MV-4-11 (cell line): Measurements from ENCODE around the gene RBM4B.
"Not testable (repeated sequence)": the region's sequence is repeated elsewhere in the genome, so short reads cannot be mapped to it uniquely, and the experiment has no call there.

ENCODE experiments used
- DNase-seq: peaks from one replicate; lab custom pipeline; 2025; lab: John Stamatoyannopoulos, UW

Gene RBM4B

DNA sequence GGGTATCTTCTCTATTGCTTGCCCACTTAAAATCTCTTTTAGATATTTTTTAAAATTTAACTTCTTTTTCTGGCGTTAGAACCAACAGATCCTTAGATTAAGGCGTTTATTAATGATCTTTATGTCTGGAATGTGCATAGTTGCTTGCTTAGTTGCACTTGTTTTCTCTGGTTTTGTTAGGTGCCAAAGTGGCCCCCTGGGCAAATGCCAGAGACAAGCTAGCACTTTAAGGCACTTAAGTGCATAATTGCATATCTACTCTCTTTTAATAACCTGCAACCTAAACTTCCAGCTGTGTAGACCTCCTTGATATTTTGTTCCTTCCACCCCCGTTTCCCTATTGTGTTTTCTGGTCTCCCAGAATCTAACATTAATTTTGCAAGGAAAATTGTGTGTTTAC lies 35.9 kb downstream of the RBM4B start:
- DNase-seq, result no peak

DNA sequence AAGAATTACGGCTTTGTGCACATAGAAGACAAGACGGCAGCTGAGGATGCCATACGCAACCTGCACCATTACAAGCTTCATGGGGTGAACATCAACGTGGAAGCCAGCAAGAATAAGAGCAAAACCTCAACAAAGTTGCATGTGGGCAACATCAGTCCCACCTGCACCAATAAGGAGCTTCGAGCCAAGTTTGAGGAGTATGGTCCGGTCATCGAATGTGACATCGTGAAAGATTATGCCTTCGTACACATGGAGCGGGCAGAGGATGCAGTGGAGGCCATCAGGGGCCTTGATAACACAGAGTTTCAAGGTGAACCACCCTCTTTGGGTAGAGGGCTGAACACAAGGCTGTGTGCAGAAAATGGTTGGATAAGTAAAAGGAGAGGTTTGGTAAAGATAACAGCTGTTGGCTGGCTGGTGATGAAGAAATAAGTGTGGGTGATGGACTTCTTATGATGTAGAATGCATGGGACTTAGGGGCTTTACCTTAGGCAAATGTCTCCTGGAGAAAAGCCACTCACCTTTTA lies 37.8 kb downstream of the RBM4B start:
- DNase-seq, result not testable (repeated sequence)

DNA sequence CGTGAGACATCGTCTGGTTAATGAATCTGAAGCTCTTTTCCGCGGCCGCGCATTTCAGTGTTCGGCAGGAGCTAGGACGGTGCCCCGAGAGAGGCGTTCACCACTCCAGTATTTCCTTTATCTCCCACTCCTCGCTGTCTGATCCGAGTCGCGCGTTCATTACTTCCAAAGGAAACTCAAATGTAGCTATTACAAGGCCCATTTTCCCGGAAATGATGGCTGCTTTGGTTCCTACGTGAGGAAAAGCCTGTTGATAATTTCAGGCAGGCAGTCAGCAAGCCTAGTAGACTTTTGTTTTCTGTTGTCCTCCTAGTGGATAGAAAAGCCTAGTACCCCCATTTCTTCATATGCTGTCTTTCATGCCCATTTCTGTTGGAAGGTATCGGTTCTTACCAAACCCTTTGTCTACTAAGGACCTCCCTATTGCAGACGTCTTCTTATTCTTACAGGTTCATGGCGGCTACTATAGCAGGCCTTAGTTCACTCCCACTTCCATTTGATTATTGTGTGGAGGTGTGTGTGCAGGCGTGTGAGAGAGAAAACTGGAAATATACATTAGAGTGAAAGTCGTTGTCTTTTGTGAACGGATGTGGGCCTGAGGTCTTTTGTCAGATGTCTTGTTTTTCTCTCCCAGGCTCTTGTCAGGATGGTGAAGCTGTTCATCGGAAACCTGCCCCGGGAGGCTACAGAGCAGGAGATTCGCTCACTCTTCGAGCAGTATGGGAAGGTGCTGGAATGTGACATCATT lies 38.4 kb downstream of the RBM4B start:
- peak; percentile 39 for DNase-seq

DNA sequence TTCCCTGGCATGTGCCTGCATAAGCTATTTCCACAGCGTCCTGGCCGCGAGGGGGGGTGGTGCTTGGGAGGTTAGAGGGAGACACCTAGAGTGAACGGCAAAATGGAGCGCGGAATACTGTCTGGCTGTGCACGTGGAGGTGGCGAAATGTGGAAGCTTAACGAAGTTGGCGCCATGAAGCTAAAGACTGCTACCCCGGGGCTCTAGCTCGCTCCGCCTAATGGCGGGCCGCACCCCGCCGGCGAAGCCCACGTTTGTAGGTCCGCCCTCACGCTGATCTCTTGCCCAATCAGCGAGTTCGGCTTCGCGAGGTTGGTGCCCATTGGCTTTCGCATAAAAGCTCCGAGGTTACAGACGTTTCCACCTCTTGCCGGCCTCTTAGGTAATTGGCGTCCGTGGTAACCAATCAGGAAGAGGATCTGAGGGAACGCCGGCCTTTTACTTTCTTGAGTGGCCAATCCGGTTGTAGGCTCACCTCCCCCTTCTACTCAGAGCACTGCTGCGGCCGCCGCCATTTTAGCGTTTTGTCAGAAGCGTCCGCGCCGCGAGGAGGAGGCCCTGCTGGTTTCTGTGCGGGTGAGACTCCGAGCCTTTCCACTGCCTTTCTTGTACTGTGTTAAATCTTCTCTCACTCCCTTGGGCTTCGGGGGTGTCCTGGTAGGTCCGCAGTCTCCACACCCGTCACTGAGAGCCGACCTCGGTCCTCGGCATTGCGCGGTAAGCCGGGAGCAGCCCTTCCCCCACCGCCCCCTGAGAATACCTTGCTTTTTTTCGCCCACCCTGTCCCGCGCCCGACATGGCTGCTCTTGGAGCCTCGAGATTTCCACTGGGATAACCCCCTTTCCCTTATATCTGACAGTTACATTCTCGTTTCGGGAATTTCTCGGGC lies 39.3 kb downstream of the RBM4B start, which contains the start of gene RBM4:
Gene RBM4, plus strand, starts transcription at position 527 of the 889 bp plus-strand sequence. CDS start 1,009 bp downstream, outside the sequence.
- peak; percentile 100 for DNase-seq

DNA sequence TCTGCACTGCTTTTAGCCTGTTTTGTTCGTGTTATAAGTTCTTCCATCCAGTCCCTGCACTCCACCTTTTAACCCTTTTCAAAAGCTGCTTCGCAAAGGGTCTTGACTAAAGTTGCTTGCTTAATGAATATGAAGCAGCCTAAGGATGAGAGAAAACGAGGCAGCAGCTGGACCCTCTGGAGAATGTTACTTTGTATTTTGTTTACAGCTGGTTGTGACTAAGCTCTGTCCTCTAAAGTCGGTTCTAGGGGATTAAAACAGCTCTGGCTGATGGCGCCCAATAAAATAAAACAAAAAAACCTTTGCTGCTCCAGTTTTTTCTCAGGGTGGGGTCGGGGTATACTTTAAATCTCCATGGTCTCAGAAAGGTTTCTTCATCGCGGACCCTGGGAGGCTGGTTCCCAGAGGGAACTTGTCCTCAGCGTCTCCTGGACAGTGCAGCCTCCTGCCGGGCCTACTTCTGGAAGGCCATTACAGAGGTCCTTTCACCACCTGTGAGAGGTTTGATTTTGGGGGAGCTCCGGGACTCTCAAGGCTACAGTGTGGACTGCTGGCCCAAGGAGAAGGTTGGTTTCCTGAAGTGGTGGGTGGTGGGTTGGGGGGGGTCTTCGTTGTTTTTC lies 40.0 kb downstream of the RBM4B start:
- DNase-seq, result no peak

DNA sequence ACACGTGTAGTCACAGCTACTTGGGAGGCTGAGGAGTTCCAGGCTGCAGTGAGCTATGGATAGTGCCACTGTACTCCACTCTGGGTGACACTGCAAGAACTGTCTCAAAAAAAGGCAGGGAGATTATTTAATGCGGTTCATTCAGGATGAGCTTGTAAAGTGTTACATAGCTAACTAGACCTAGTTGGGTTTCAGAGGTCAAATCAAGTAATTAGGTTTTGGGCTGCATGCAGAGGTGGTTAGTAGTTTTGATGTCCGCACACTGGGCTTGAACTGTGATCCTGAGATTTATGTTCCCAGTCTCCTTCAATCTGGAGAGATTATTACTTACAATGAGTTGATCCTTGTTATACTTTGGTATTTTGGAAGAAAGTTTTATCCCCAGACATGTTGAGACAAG lies 41.3 kb downstream of the RBM4B start:
- no peak for DNase-seq

DNA sequence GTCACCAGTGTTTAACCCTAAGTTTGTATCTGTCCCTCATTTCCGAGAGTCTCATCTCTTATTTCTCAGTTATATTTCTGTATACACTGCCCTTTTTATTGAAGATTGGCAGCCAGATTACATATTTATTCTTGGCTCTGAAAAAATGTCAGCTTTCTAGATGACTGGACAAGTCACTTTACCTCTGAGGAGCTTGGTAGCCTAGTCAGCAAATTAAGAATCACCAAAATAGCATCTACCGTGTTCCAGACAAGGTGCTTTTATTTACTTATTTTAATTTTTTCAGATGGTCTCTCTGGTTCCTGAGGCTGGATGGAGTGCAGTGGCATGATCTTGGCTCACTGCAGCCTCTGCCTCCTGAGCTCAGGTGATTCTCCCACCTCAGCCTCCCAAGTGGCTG lies 44.7 kb downstream of the RBM4B start:
- DNase-seq, result no peak

DNA sequence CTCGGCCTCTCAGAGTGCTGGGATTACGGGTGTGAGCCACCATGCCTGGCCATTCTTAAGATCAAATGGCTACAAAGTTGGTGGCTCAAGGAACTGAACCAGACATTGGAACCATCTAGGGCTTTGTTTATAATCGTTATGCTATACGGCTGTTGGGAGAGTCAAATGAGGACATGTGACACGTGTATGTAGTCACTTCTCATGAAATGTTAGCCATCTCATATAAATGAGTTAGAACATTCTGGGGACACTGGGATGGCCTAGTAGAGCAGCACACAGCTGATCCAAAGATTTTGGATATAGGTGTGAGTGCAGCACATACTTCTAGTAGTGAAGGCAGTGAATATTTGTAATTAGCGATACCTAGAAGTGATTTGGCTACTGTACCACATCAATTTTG lies 45.8 kb downstream of the RBM4B start:
- DNase-seq, result no peak

DNA sequence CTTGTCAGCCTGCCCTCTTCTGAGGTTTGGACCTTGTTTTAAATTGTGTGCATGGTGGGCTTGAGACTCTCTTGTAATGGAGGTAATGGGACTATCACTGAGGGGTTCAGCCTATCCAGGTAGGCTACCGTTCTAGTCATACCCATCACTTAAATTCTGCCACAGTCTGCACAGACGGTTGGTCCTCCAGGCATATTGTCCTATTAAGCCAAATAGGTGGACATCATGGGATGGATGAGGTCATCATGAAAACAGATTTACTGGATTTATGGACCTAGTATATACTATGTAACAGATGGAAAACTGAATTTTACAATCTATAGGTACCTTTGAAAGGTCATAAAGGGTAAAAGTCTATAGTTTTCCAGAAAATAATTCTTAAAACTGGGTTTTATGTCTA lies 48.3 kb downstream of the RBM4B start:
- no peak for DNase-seq

DNA sequence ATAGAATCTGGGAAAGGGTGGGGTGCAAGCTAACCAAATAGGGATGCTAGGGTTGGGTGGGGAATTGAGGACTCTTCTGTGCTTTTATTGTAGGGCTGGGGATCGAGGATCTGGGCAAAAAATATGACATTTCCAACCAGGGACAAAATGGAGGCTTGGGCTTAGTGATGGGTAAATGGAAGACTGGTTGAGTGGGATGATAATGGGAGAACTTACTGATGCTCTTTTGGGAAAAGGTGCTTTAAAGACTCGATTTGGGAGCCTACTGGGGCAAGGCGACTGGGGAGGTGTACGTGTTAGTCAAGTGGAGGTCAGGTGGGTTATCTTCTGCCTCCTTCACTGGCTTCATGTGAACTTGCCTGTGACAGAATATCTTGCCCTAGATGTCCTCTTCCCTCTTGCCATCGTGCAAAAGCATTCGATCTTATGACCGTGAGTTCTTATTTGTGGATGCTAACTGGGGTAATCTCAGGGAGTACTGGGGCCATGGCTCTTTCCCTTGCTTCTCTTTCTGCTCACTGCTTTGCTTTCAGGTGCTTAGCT lies 49.6 kb downstream of the RBM4B start:
- no peak for DNase-seq

DNA sequence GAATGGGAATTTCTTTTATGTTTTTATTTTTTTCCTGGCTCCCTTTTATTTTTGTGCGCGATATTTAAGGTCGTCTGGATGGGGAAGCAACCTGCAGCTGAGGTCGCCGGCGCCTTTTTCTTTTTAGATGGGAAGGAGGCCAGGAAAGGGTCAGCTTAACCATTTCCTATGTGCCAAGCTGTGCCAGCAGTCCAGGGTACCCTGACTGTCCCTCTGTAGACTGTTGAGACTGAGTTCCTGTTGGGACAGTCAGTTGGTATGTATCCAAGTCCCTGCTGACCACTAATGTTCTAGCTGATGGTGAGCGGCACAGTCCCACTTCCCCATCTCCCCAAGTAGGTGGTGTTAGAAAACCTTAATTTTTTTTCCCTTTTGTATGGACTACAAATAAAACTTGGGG lies 50.8 kb downstream of the RBM4B start:
- peak; percentile 45 for DNase-seq

DNA sequence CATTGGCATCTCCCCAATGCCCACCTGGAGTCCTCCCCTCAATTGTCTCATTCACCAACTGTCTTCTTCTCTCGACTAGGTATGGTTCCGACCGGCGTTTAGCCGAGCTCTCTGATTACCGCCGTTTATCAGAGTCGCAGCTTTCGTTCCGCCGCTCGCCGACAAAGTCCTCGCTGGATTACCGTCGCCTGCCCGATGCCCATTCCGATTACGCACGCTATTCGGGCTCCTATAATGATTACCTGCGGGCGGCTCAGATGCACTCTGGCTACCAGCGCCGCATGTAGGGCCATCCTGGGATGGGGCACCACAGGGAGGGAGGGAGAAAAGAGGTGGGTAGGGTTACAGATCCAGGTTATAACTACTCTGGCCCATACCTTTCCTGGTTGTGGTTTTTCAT lies 51.3 kb downstream of the RBM4B start:
- DNase-seq, result no peak

DNA sequence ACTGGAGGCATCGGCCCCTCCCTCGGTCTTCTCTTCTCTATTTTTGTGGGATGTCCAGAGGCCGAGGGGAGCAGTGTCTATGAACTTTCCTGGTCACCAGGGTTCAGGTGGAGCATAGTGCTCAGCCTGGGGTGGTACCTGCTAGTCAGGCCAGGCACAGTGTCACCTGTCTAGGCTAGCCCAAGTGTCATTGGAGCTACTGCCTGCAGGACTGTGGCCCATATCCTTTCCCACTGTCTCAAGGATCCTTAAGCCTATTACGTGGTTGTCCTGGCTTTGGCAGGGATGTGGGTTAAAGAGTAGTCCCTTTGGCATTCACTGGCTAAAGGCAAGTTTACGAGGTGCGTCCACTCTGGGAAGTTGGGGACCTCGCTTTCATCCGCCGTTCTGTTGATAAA lies 51.9 kb downstream of the RBM4B start:
- DNase-seq, result no peak

DNA sequence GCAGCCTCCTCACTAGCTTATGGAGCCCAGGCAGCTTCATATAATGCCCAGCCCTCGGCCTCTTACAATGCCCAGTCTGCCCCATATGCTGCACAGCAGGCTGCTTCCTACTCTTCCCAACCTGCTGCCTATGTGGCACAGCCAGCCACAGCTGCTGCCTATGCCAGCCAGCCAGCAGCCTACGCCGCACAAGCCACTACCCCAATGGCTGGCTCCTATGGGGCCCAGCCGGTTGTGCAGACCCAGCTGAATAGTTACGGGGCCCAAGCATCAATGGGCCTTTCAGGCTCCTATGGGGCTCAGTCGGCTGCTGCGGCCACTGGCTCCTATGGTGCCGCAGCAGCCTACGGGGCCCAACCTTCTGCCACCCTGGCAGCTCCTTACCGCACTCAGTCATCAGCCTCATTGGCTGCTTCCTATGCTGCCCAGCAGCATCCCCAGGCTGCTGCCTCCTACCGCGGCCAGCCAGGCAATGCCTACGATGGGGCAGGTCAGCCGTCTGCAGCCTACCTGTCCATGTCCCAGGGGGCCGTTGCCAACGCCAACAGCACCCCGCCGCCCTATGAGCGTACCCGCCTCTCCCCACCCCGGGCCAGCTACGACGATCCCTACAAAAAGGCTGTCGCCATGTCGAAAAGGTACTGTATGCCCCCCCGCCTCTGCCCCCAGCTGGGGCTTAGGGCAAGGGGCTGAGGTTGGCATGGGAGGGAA lies 52.5 kb downstream of the RBM4B start:
- DNase-seq, result no peak

DNA sequence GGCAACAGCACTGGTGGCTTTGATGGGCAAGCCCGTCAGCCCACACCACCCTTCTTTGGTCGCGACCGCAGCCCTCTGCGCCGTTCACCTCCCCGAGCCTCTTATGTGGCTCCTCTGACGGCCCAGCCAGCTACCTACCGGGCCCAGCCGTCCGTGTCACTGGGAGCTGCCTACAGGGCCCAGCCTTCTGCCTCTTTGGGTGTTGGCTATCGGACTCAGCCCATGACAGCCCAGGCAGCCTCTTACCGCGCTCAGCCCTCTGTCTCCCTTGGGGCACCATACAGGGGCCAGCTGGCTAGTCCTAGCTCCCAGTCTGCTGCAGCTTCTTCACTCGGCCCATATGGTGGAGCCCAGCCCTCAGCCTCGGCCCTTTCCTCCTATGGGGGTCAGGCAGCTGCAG lies 53.2 kb downstream of the RBM4B start:
- no peak for DNase-seq

DNA sequence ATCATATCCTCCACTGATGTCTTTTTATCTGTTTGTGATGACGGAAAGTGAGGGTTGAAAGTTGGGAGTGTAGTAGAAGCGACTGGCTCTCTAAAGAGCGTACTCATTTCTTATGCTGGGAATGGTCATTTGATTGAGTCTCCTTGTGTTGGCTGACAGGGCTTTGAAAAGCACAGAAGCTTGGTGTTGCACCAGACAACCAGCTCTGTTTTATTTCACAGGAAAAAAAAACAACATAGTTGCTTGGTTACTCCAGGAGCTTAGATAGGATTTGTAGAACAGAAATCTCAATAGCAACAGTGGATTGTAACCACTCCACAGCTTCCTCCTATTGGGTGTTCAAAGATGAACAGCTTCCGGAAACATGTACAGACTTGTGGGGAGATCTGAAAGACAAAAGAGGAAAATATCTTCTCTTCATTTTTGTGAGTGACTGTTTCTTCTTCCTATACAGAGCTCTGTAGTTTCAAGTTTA lies 58.6 kb downstream of the RBM4B start:
- DNase-seq, result peak; percentile 95

DNA sequence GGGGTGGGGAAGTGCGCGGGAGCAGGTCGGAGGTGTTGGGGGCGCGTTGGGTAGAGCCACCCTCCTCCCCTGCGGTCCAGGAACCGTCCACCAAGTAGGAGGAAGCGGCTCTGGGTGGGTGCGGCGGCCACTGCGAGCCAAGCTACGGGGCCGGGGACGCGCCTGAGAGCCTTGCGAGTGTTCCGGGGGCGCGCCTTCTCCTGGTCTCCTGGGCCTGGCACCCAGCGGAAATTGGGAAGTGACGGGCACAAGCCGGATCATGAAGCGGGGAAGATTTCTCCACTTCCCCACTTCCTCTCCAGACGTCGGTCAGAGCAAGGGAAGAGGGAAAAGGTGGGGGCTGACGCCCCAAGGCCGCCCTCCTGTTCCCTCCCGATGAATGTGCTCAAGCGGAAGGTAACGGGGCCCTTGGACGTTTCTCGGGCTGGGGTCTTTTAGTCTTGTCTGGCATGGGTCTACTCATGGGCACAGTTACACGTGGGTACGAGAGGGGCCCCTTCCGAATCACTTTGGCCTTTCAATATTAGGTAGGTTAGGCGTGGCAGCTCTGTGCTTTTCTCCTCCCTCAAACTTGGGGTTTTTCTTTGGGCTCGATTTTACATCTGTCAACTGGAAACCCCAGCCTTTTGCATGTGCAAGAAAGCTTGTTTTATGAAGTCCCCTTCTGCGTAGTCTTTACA lies 60.4 kb downstream of the RBM4B start:
- DNase-seq, result peak; percentile 63

DNA sequence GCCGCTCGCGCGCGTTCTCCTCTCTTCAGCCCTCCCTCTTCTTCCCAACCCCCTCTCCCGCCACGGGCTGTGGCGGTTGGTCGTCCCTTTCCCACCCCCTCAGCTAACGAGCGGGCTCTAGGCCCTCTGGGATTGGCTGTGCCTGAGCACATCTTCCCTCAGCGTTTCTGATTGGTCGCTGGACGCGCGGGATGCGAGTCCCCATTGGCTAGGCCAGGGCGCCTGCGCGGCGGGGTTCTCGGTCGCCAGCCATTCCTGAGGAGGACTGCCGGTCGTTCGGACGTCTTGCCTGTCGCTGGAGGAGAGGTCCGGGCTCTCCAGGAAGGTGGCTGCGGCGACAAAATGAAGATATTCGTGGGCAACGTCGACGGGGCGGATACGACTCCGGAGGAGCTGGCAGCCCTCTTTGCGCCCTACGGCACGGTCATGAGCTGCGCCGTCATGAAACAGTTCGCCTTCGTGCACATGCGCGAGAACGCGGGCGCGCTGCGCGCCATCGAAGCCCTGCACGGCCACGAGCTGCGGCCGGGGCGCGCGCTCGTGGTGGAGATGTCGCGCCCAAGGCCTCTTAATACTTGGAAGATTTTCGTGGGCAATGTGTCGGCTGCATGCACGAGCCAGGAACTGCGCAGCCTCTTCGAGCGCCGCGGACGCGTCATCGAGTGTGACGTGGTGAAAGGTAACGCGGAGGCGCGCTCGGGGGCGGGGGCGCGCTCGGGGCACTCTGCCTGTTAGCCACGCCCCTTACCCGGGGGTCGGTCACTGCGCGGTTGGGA lies 61.1 kb downstream of the RBM4B start, which contains the start of gene RBM14:
Gene RBM14, plus strand, starts transcription at position 252 of the 776 bp plus-strand sequence. Its CDS starts 91 bp downstream, at position 343.
- DNase-seq, result peak; percentile 99
